ENCODE measurements around the gene ZNF32.

ZNF32 gene

DNA sequence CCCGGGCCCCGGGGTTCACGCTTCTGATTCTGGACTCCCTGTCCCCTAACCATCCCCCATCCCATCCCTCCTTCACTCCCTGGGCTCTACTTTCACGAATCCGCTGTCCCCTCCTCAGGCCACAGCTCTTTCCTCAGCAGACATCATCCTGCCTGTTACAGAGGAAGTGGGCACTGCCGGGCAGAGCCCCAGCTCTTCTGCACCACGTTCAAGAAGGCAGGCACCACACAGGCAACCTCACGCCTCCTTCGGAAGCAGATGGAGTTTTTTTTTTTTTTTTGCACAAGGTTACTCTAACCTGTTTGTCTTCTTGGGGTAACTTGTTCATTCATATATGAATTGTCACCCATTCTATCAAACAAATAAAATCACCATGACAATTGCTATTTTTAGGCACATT is 17.9 kb upstream of the ZNF32 start:
- Histone ChIP-seq H2BK120ac (ENCODE audit: low read depth, low read length) (no peak overlapping the region), H3K27ac (replicated peaks; ENCODE audit: low read length) (no peak overlapping the region), H3K4me2 (ENCODE audit: insufficient read depth, low read length, poor library complexity, severe bottlenecking) (no peak overlapping the region), H2AK5ac (ENCODE audit: low read depth, low read length) (no peak overlapping the region), H3K18ac (ENCODE audit: low read length) (no peak overlapping the region), H3K23ac (ENCODE audit: low read depth, low read length, poor library complexity) (no peak overlapping the region), H3K14ac (ENCODE audit: low read length) (no peak overlapping the region), H2BK5ac (ENCODE audit: low read length) (no peak overlapping the region), H3K79me1 (ENCODE audit: low read depth, low read length) (peaks cover 3% of the 10 kb centered on the region), H2AFZ (ENCODE audit: low read length) (no peak overlapping the region), H3K4me3 (ENCODE audit: low read length in 2 of 2) (no peak overlapping the region), H2BK12ac (ENCODE audit: low read length) (no peak overlapping the region), H4K8ac (ENCODE audit: low read depth, low read length) (no peak overlapping the region), H3K9ac (ENCODE audit: low read depth, low read length, poor library complexity) (no peak overlapping the region), H2BK15ac (ENCODE audit: low read length) (no peak overlapping the region), H3K27me3 (ENCODE audit: control insufficient read depth in 3 of 3, insufficient read depth in 3 of 3, low read depth in 1 of 3, low read length in 3 of 3) (peaks cover 0 to 40% (median 5%) of the 10 kb centered on the region in 3 experiments), H3K4me1 (ENCODE audit: control insufficient read depth in 2 of 2, insufficient read depth in 1 of 2, low read depth in 1 of 2, low read length in 2 of 2) (no peaks in the 10 kb centered on the region), H3K36me3 (replicated peaks in 1 of 2; ENCODE audit: control insufficient read depth in 2 of 2, insufficient read depth in 2 of 2, low read length in 2 of 2) (no peaks in the 10 kb centered on the region), H3K9me3 (replicated peaks in 1 of 2; ENCODE audit: control insufficient read depth in 2 of 2, insufficient read depth in 1 of 2, low read depth in 1 of 2, low read length in 2 of 2) (peaks cover 0 to 2% of the 10 kb centered on the region in 2 donors), H3K4ac (ENCODE audit: low read length) (no peak overlapping the region), H4K91ac (ENCODE audit: low read depth, low read length, poor library complexity) (no peak overlapping the region)
- no peak for DNase-seq (ENCODE audit: low spot score)
- no CpG with 5 or more reads among the region's 9 CpGs for WGBS, 2 donors (ENCODE audit: extremely low coverage in 2 of 2, insufficient read length in 2 of 2, insufficient replicate concordance in 1 of 2)

GRCh38 chr10:43665054-43665453 is 16.4 kb upstream of the ZNF32 start:
- H3K9ac ChIP-seq (ENCODE audit: low read depth, low read length, poor library complexity): no peak overlapping the region
- peaks cover 0 to 2% of the 10 kb centered on the region in 2 donors for H3K9me3 ChIP-seq (replicated peaks in 1 of 2; ENCODE audit: control insufficient read depth in 2 of 2, insufficient read depth in 1 of 2, low read depth in 1 of 2, low read length in 2 of 2)
- H3K4me1 ChIP-seq (ENCODE audit: control insufficient read depth in 2 of 2, insufficient read depth in 1 of 2, low read depth in 1 of 2, low read length in 2 of 2): no peaks in the 10 kb centered on the region
- no peak overlapping the region for H2AK5ac ChIP-seq (ENCODE audit: low read depth, low read length)
- no peak overlapping the region for H3K14ac ChIP-seq (ENCODE audit: low read length)
- peaks cover 3% of the 10 kb centered on the region for H3K79me1 ChIP-seq (ENCODE audit: low read depth, low read length)
- H4K8ac ChIP-seq (ENCODE audit: low read depth, low read length): no peak overlapping the region
- no peaks in the 10 kb centered on the region for H3K36me3 ChIP-seq (replicated peaks in 1 of 2; ENCODE audit: control insufficient read depth in 2 of 2, insufficient read depth in 2 of 2, low read length in 2 of 2)
- H3K27ac ChIP-seq (replicated peaks; ENCODE audit: low read length): no peak overlapping the region
- H2BK5ac ChIP-seq (ENCODE audit: low read length): no peak overlapping the region
- H3K4ac ChIP-seq (ENCODE audit: low read length): no peak overlapping the region
- H3K4me2 ChIP-seq (ENCODE audit: insufficient read depth, low read length, poor library complexity, severe bottlenecking): no peak overlapping the region
- no peak overlapping the region for H2BK12ac ChIP-seq (ENCODE audit: low read length)
- H2AFZ ChIP-seq (ENCODE audit: low read length): no peak overlapping the region
- peaks cover 0 to 30% (median 0%) of the 10 kb centered on the region in 3 experiments for H3K27me3 ChIP-seq (ENCODE audit: control insufficient read depth in 3 of 3, insufficient read depth in 3 of 3, low read depth in 1 of 3, low read length in 3 of 3)
- no peak overlapping the region for H3K23ac ChIP-seq (ENCODE audit: low read depth, low read length, poor library complexity)
- H3K4me3 ChIP-seq (ENCODE audit: low read length in 2 of 2): no peak overlapping the region
- no peak overlapping the region for H2BK120ac ChIP-seq (ENCODE audit: low read depth, low read length)
- H4K91ac ChIP-seq (ENCODE audit: low read depth, low read length, poor library complexity): no peak overlapping the region
- DNase-seq (ENCODE audit: low spot score): no peak
- no peak overlapping the region for H2BK15ac ChIP-seq (ENCODE audit: low read length)
- H3K18ac ChIP-seq (ENCODE audit: low read length): no peak overlapping the region
- WGBS, 2 donors (ENCODE audit: extremely low coverage in 2 of 2, insufficient read length in 2 of 2, insufficient replicate concordance in 1 of 2): no CpG with 5 or more reads among the region's 3 CpGs

DNA sequence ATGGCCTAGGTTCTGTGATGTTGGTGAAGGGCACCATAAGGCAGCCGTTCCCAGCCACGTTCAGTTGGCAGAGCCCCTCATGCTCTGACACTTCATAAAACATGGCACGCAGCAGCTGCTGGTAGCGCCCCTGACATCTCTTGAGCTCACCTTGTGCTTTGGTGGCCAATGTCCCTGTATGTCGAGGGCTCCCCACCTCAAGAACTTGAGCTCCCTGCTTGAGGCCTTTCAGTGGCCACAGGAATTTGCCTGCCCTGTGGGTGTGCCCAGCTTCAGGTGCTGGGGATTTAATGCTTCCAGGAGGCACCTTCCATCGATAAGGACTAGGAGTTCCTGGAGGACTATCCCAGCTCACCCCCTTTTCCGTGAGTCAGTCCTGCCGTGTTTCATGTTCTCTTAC is 9.5 kb upstream of the ZNF32 start:
- no CpG with 5 or more reads among the region's 8 CpGs for WGBS, 2 donors (ENCODE audit: extremely low coverage in 2 of 2, insufficient read length in 2 of 2, insufficient replicate concordance in 1 of 2)
- no peak for DNase-seq (ENCODE audit: low spot score)
- Histone ChIP-seq H3K27me3 (ENCODE audit: control insufficient read depth in 3 of 3, insufficient read depth in 3 of 3, low read depth in 1 of 3, low read length in 3 of 3) (no peaks in the 10 kb centered on the region), H3K9ac (ENCODE audit: low read depth, low read length, poor library complexity) (peak overlapping the region; percentile 12), H3K23ac (ENCODE audit: low read depth, low read length, poor library complexity) (no peak overlapping the region), H3K18ac (ENCODE audit: low read length) (no peak overlapping the region), H3K4me3 (ENCODE audit: low read length in 2 of 2) (no peak overlapping the region), H3K4ac (ENCODE audit: low read length) (peak overlapping the region; percentile 76), H2BK5ac (ENCODE audit: low read length) (no peak overlapping the region), H3K4me2 (ENCODE audit: insufficient read depth, low read length, poor library complexity, severe bottlenecking) (no peak overlapping the region), H2AFZ (ENCODE audit: low read length) (no peak overlapping the region), H4K8ac (ENCODE audit: low read depth, low read length) (no peak overlapping the region), H2BK12ac (ENCODE audit: low read length) (peak overlapping the region; percentile 63), H3K36me3 (replicated peaks in 1 of 2; ENCODE audit: control insufficient read depth in 2 of 2, insufficient read depth in 2 of 2, low read length in 2 of 2) (peaks cover 0 to 2% of the 10 kb centered on the region in 2 donors), H3K4me1 (ENCODE audit: control insufficient read depth in 2 of 2, insufficient read depth in 1 of 2, low read depth in 1 of 2, low read length in 2 of 2) (peaks cover 2 to 3% of the 10 kb centered on the region in 2 donors), H2AK5ac (ENCODE audit: low read depth, low read length) (no peak overlapping the region), H2BK120ac (ENCODE audit: low read depth, low read length) (no peak overlapping the region), H3K27ac (replicated peaks; ENCODE audit: low read length) (no peak overlapping the region), H3K9me3 (replicated peaks in 1 of 2; ENCODE audit: control insufficient read depth in 2 of 2, insufficient read depth in 1 of 2, low read depth in 1 of 2, low read length in 2 of 2) (no peaks in the 10 kb centered on the region), H2BK15ac (ENCODE audit: low read length) (no peak overlapping the region), H4K91ac (ENCODE audit: low read depth, low read length, poor library complexity) (no peak overlapping the region), H3K14ac (ENCODE audit: low read length) (no peak overlapping the region), H3K79me1 (ENCODE audit: low read depth, low read length) (no peaks in the 10 kb centered on the region)

DNA sequence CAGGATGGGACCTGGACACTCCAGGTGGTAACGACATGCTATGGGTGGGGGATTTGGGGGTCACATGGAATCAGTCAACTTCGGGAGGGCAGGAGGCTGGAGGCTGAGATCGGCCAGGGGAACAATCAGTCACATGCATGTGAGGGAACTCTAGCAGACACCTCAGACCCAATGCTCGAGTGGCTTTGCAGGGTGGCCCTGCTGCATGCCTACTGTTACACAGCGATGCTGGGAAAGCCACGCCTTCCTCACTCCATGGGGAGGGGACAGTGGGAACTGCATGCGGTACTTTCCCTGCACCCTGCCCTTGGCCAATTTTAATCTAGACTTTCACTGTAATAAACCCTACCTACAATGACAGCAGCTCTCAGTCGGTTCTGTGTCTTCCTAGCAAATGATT is 6.6 kb upstream of the ZNF32 start:
- Histone ChIP-seq H3K27ac (replicated peaks; ENCODE audit: low read length) (no peak overlapping the region), H3K18ac (ENCODE audit: low read length) (no peak overlapping the region), H2BK120ac (ENCODE audit: low read depth, low read length) (no peak overlapping the region), H4K91ac (ENCODE audit: low read depth, low read length, poor library complexity) (no peak overlapping the region), H2AFZ (ENCODE audit: low read length) (no peak overlapping the region), H3K4me1 (ENCODE audit: control insufficient read depth in 2 of 2, insufficient read depth in 1 of 2, low read depth in 1 of 2, low read length in 2 of 2) (peaks cover 2 to 3% of the 10 kb centered on the region in 2 donors), H3K27me3 (ENCODE audit: control insufficient read depth in 3 of 3, insufficient read depth in 3 of 3, low read depth in 1 of 3, low read length in 3 of 3) (no peaks in the 10 kb centered on the region), H3K4ac (ENCODE audit: low read length) (no peak overlapping the region), H2BK5ac (ENCODE audit: low read length) (no peak overlapping the region), H3K4me3 (ENCODE audit: low read length in 2 of 2) (peak overlapping the region in 1 of 2 donors; percentile 35), H4K8ac (ENCODE audit: low read depth, low read length) (no peak overlapping the region), H3K79me1 (ENCODE audit: low read depth, low read length) (no peaks in the 10 kb centered on the region), H2AK5ac (ENCODE audit: low read depth, low read length) (no peak overlapping the region), H2BK15ac (ENCODE audit: low read length) (no peak overlapping the region), H3K4me2 (ENCODE audit: insufficient read depth, low read length, poor library complexity, severe bottlenecking) (no peak overlapping the region), H3K23ac (ENCODE audit: low read depth, low read length, poor library complexity) (no peak overlapping the region), H3K14ac (ENCODE audit: low read length) (no peak overlapping the region), H2BK12ac (ENCODE audit: low read length) (no peak overlapping the region), H3K36me3 (replicated peaks in 1 of 2; ENCODE audit: control insufficient read depth in 2 of 2, insufficient read depth in 2 of 2, low read length in 2 of 2) (peaks cover 0 to 2% of the 10 kb centered on the region in 2 donors), H3K9me3 (replicated peaks in 1 of 2; ENCODE audit: control insufficient read depth in 2 of 2, insufficient read depth in 1 of 2, low read depth in 1 of 2, low read length in 2 of 2) (peaks cover 0 to 4% of the 10 kb centered on the region in 2 donors), H3K9ac (ENCODE audit: low read depth, low read length, poor library complexity) (no peak overlapping the region)
- no CpG with 5 or more reads among the region's 8 CpGs for WGBS, 2 donors (ENCODE audit: extremely low coverage in 2 of 2, insufficient read length in 2 of 2, insufficient replicate concordance in 1 of 2)
- DNase-seq (ENCODE audit: low spot score): no peak

Measured in neuronal stem cell (in vitro differentiated cells).